Renal cortex interstitium (tissue), 11 donors: ENCODE measurements around the gene ARRDC4. TPM values are rescaled to one million over a fixed set of nuclear protein-coding genes. Genes with fewer than 3 reads are reported as not detected.

Experiments
- DNase-seq, 11 donors: peaks; one replicate each; pipeline ENCODE4 v3.0.0-alpha.2; 2013; ENCODE audit warnings: low read depth in 9 of 11, low spot score in 4 of 11; ENCODE audit errors: extremely low read depth in 1 of 11
- polyA plus RNA-seq, 3 donors: library from polyadenylated mRNA; unstranded; fragments of 120-200 nt; gene quantifications; one replicate each; pipeline ENCODE4 v1.2.1, GENCODE V29; 2013; ENCODE audit not compliant: insufficient read length in 3 of 3

The ARRDC4 gene
- polyA plus RNA-seq, 3 donors = 34.2 to 35.6 (median 34.2) TPM

DNA sequence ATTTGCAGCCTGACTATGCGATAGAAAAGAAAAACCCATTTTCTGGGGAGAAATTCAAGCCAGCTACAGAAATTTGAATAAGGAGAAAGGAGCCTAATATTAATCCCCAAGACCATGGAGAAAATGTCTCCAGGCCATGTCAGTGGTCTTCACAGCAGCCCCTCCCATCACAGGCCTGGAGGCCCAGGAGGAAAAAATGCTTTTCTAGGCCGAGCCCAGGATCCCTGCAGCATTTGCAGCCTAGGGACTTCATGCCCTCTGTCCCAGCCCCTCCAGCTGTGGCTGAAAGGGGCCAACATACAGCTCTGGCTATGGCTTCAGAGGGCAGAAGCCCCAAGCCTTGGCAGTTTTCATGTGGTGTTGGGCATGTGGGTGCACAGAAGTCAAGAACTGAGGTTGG is 26.3 kb downstream of the ARRDC4 start:
- DNase-seq = no peak

GRCh38 chr15:97989299-97989698 is 28.8 kb downstream of the ARRDC4 start:
- no peak for DNase-seq

- no peak for DNase-seq
Measured at GRCh38 chr15:97991972-97992541, 31.6 kb downstream of the ARRDC4 start.

- no peak for DNase-seq
Measured at GRCh38 chr15:97992823-97993222, 32.3 kb downstream of the ARRDC4 start.

- no peak for DNase-seq
Measured at GRCh38 chr15:97993310-97993738, 32.8 kb downstream of the ARRDC4 start.

- DNase-seq = no peak
Measured at GRCh38 chr15:97994236-97994635, 33.7 kb downstream of the ARRDC4 start.

DNA sequence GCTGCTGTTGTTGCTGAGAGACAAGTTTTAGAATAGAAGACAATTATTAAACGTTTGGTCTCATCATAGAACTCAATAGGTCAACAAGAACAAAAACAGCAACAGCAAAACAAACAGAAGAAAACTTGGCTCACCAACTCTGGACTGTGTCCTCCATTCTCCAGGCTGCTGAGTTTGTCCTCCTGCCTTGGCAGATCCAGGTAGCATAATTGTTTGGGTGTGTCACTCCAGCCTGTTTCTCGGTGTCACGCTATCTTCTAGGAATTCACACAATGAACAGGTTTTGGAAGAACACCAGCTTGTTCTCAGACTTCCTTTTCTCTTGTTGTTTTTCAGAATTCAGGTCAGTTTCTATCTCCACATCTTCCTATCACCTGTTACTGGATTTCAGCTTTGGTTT is 34.7 kb downstream of the ARRDC4 start:
- no peak for DNase-seq

- peak in 8 of 11 donors; percentile 3 to 37 (median 18) for DNase-seq
Measured at GRCh38 chr15:97995881-97996603, 35.5 kb downstream of the ARRDC4 start.

DNA sequence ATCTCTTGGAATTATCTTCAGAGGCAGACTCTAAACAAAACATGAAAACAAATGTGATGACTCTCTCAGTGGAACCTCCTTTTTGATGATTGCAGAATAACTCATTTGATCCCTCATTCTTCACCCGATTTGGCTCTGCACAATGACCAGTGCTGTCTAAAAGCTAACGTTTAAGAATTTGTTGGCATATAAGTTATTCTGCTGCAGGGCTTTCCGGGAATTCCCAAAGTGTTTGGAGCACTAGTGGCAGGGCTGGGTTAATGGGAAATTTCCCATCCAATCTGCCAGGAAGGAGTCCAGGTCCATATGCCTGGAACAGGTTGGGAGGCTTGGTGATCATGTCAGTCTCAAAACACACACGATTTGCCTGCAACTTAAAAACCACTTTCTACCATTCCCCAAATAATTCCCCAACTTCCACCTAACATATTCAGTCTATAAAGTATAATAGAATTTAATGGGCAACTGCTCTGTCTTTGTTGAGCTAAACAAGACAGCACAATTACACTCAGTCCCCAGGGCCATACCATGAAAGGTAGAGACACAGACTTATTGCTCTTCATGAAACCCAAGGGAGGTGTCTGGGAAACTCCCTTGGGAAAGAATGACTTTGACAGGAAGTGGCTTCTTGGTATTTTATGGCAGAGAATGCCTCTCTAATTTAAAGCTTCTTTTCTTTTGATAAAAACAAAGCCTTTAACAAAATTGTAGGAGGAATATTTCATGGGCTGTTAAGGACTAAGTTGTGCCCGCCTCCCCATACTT is 38.0 kb downstream of the ARRDC4 start:
- DNase-seq = no peak

DNA sequence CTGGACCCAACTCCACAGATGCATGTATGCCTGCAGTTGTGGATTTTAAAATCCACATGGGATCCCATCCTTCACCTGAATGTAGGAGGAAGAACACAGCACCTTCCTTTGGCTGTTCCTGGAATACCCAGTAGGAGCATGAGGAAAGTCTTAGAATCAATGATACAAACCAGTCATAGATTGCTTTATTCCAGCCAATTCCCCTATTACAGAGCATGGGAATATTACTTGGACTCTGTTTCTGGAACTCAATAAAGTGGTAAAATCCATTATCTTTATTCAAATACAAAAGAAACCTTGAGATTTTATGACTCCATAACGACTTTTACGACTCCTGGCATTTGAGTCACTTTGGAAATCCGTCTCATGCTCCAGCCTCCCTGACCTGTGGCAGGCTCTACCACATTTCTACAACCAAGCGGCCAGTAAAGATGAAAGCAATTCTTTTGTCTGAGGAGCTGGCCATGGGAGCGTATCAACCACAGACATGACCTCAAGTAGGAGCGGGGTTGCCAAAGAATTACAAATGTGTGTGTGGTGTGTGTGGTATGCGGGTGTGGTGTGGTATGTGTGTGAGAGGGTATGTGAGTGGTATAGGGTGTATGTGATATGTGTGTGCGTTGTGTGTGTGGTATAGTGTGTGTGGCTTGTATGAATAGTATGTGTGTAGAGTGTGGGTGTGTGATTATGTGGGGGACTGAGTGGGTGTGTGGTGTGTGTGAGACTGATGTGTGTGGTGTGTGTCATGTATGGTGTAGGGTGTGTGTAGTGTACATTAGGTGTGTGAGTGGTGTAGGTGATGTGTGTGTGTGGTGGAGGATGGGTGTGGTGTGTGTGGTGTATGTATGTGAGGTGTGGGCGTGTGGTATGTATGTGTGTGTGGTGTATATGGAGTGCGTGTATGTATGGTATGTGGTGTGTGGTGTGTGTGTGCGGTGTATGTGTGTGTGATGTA is 40.0 kb downstream of the ARRDC4 start:
- no peak for DNase-seq

DNA sequence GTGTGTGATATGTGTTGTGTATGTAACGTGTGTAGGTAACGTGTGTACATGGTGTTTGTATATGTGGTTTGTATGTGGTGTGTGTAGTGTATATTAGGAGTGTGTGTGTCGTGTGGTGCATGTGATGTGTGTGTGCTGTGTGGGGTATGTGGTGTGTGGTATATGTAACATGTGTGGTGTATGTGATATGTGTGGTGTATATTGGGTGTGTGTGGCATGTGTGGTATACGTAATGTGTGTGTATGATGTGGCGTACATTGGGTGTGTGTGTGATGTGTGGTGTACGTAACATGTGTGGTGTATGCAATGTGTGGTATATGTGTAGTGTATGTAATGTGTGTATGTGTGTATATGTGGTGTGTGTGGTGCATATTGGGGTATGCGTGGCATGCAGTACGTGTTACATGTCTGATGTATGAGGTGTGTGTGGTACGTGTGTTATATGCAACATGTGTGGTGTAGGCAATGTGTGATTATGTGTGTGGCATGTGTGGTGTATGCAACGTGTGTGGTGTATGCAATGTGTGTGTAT is 41.2 kb downstream of the ARRDC4 start:
- no peak for DNase-seq

DNA sequence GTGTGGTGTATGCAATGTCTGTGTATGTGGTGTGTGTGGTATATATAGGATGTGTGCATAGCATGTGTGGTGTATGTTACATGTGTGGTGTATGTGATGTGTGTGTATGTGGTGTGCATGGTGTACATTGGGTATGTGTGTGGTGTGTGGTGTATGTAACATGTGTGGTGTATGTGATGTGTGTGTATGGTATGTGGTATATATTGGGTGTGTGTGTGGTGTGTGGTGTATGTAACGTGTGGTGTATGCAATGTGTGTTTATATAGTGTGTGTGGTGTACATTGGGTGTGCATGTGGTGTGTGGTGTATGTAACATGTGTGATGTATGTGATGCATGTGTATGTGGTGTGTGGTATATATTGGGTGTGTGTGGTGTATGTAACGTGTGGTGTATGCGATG is 41.9 kb downstream of the ARRDC4 start:
- DNase-seq = no peak

- no peak for DNase-seq
Measured at GRCh38 chr15:98002866-98003265, 42.4 kb downstream of the ARRDC4 start.

GRCh38 chr15:98003518-98003917 is 43.0 kb downstream of the ARRDC4 start:
- DNase-seq = no peak

GRCh38 chr15:98003996-98004395 is 43.5 kb downstream of the ARRDC4 start:
- no peak for DNase-seq

GRCh38 chr15:98005659-98006058 is 45.2 kb downstream of the ARRDC4 start:
- no peak for DNase-seq

DNA sequence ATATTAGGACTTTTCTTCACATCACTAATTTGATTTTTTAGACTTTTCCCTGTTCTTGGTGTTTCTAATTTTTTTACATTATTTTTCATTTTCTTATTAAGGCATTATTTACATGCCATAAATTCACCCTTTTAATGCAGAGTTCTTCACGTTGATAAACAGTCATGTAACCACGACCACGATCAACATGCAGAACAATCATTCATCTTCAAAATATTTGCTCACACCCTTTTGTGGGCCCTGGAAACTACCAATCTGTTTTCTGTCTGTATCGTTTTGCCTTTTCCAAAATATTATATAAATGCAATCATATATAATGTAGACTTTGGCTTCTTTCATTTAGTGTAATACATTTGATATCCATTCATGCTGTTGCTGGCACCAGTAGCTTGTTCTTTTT is 48.7 kb downstream of the ARRDC4 start:
- no peak for DNase-seq

DNA sequence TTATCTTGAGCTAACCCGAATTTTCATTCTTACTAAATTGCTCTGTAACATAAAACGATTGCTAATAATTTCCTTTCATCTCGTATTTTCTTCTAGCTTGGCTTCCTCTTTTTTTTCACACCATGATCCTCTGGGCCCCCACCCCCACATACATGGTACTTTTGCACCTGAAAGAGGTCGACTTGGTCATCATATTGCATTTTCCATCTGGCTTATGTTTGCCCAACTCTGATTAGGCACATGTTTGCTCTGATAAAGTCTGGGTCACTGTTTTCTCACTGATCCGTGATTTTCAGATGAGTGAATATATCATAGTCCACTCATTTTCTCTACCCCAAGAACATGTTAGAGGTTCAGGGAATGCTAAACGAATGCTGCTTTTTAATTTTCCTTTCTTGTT is 49.5 kb downstream of the ARRDC4 start:
- DNase-seq = no peak

DNA sequence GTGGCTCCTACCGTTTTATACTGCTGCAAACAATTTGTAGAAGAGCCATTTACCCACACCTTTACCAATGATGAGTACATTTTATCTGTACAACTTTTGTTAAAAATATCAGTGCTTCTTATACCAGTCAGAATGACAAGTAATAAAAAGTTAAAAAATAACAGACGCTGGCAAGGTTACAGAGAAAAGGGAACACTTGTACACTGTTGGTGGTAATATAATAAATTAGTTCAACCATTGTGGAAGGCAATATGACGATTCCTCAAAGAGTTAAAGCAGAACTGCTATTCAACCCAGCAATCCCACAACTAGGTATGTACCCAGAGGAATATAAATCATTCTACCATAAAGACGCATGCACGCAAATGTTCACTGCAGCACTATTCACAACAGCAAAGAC is 51.9 kb downstream of the ARRDC4 start:
- DNase-seq = no peak
